IPS-18a (cell line): Measurements from ENCODE around the gene RDH16.
"Not testable (repeated sequence)": the region's sequence is repeated elsewhere in the genome, so short reads cannot be mapped to it uniquely, and the experiment has no call there.

Source experiments
- H3K27ac ChIP-seq: one replicate; pipeline ENCODE4 v1.5.1; 2013; ENCODE audit warnings: low read length
- H3K27me3 ChIP-seq: one replicate; pipeline ENCODE4 v1.6.1; 2013; ENCODE audit warnings: mild to moderate bottlenecking, low read length; ENCODE audit not compliant: control insufficient read depth, insufficient read depth
- H3K36me3 ChIP-seq: one replicate; pipeline ENCODE4 v1.6.1; 2013; ENCODE audit warnings: low read depth, low read length; ENCODE audit not compliant: control insufficient read depth
- H3K4me1 ChIP-seq: one replicate; pipeline ENCODE4 v1.6.1; 2013; ENCODE audit warnings: low read depth, low read length; ENCODE audit not compliant: control insufficient read depth
- H3K4me3 ChIP-seq: one replicate; pipeline ENCODE4 v1.5.1; 2013; ENCODE audit warnings: low read length
- H3K9ac ChIP-seq: one replicate; pipeline ENCODE4 v1.6.1; 2013; ENCODE audit warnings: mild to moderate bottlenecking, low read length, moderate library complexity
- H3K9me3 ChIP-seq: one replicate; pipeline ENCODE4 v1.6.1; 2013; ENCODE audit warnings: low read depth, low read length; ENCODE audit not compliant: control insufficient read depth

The RDH16 gene

DNA sequence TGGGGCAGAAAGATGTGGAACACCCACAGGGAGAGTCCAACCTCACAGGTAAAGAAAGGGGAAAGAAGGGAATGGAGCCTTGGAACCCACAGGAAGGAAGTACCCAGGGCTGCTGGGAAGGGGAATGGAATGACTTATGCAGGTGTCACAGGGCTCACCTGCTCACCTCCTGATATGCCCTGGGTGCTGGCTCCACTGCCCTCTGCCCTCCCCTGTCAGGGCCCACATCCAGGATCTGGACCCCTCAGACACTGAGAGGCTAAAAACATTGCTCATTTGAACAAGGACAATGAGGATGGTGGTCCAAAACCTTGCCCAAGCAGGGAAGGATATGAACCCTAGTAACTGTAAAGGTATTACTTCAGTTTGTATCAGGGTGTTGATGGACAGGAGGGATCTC, 29.6 kb upstream of the RDH16 start:
- H3K4me3 ChIP-seq, result no peak overlapping the region
- H3K36me3 ChIP-seq, result no peaks in the 10 kb centered on the region
- no peaks in the 10 kb centered on the region for H3K9me3 ChIP-seq
- no peak overlapping the region for H3K9ac ChIP-seq
- H3K27ac ChIP-seq, result no peak overlapping the region
- no peaks in the 10 kb centered on the region for H3K27me3 ChIP-seq
- H3K4me1 ChIP-seq, result peaks cover 8% of the 10 kb centered on the region

DNA sequence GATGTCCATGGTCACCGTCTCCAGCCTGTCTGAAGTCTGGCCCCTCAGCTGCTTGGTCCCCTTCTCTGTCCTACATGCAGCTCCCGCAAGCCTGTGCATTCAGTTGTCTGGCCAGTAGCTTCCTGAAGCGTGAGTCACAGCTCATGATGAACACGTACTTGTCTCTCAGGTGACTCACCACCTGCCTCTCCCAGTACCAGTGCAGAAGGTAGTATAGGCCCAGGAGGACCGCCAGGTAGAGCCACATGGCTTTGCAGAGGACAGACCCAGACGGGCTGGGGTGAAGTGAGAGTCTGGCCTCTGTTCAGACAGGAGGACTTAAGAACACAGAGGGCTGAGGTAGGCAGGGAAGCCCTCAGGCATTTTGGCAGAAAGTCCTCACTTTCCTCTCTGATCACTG, 28.3 kb upstream of the RDH16 start:
- H3K4me3 ChIP-seq, H3K27me3 ChIP-seq, H3K9ac ChIP-seq, H3K4me1 ChIP-seq, H3K36me3 ChIP-seq, H3K27ac ChIP-seq, H3K9me3 ChIP-seq: not testable (repeated sequence)

DNA sequence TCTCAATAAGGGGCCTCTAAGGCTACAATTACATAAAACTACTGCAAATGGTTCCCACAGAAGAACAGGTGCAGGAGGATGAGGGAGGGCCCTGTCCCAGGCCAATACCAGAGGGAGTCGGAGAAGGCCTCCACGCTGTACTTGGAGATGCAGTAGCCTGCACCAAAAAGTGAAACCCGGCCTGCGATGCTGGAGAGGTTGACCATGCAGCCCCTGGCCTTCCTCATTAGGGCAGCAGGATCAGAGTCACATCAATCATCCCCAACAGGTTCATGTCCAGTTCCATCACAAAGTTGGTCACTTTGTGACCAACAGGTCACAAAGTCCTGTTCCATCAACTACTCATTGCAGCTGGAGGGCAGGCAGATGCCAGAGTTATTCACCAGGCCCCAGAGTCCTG, 26.0 kb upstream of the RDH16 start:
- H3K9me3 ChIP-seq, result no peaks in the 10 kb centered on the region

DNA sequence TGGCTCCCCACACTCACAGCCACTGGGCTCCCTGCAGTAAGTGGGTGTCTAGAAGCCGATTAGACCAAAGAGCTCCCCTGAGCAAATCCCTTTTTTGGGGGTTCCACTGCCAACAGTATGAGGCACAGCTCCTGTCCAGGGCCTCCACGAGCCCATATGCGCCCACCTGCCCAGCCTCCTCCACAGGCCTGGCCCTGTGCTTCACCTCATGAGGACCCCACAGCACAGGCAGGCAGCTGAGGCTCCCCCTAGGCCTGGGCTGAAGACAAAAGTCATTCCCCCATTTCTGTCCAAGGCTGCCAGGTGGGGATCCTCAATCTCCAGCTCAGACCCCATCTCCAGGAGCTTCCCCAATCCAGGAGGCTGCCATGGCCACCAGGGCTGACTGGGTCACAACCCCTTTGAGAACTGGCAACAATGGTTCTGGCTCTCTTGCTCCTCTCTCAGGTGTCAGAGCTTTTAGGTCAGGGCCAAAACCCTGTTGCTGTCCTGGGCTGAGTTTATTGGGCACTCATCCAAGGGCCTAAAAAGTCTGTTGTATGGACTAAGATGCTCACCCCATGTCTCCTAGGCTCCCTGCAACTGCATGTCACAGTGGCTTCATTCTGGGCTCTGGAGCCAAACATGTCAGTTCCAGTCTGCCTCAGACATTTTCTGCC, 25.3 kb upstream of the RDH16 start:
- not testable (repeated sequence) for H3K9me3 ChIP-seq, H3K27ac ChIP-seq, H3K9ac ChIP-seq, H3K27me3 ChIP-seq, H3K36me3 ChIP-seq, H3K4me1 ChIP-seq, H3K4me3 ChIP-seq

More for the DNA sequence above, 26.0 kb upstream of the RDH16 start:
- H3K4me3 ChIP-seq, result no peak overlapping the region
- no peaks in the 10 kb centered on the region for H3K36me3 ChIP-seq
- no peaks in the 10 kb centered on the region for H3K27me3 ChIP-seq
- peaks cover 8% of the 10 kb centered on the region for H3K4me1 ChIP-seq
- H3K9ac ChIP-seq, result no peak overlapping the region
- H3K27ac ChIP-seq, result no peak overlapping the region

DNA sequence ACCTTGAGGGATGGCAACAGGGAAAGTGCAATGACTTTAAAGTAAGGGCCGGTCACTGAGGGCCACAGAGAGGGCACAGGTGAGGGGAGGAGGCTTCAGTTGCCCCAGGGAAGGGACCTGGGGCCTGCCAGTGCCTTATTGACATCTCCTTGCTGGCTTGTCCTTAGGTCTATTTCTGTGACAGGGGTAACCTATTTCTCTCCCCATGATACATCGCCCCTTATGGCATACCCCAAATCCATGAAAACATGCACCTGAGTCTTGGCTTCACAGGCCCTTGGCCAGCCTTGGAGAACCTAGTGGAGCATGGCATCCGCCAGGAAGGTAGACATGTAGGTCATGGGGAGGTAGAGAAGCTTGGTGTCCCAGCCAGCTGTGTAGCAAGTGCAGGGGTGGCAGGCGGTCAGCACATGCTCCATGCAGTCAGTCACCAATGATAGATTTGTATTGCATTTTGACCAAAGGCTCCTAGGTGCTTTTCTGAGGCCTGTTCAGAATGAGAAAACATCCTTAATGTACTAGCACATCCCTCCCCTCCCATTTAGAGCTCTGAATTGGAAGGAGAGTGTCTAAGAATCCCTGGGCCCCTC, 23.6 kb upstream of the RDH16 start:
- H3K9ac ChIP-seq, result no peak overlapping the region
- H3K36me3 ChIP-seq, result no peaks in the 10 kb centered on the region
- no peaks in the 10 kb centered on the region for H3K27me3 ChIP-seq
- H3K27ac ChIP-seq, result no peak overlapping the region
- H3K9me3 ChIP-seq, result no peaks in the 10 kb centered on the region
- no peaks in the 10 kb centered on the region for H3K4me1 ChIP-seq
- no peak overlapping the region for H3K4me3 ChIP-seq

DNA sequence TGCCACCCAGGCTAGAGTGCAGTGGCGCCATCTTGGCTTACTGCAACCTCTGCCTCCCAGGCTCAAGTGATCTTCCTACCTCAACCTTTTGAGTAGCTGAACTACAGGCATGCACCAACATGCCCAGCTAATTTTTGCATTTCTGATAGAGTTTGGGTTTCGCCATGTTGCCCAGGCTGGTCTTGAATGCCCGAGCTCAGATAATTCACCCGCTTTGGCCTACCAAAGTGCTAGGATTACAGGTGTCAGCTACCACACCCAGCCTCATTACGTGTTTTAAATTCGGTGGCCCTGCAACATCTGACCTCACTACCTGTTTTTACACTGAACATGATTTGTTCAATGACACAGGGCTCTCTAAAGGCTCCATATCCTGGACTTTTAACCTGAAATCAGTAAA, 22.9 kb upstream of the RDH16 start:
- Histone ChIP-seq H3K9ac (no peak overlapping the region), H3K36me3 (no peaks in the 10 kb centered on the region), H3K9me3 (no peaks in the 10 kb centered on the region), H3K27me3 (no peaks in the 10 kb centered on the region), H3K4me3 (no peak overlapping the region), H3K4me1 (no peaks in the 10 kb centered on the region), H3K27ac (no peak overlapping the region)

DNA sequence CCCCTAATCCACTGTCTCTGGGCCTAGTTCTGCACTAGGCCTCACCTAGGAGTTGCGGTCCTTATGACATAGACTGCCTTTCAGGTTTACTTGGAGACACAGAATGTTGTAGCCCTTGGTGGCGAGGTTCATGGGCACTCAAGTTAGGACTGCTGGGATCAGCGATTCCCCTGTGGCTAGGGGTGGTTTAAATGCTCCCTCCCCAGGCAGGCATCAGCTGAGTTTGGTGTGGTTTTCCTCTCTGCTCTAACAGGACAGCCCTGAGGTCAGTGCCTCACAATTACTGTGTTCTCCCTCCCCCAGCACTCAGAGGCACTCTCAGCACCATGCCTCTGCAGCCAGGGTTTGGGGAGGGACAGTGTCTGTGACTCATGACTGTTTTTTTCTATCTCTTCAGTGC, 22.2 kb upstream of the RDH16 start:
- Histone ChIP-seq H3K27me3 (no peaks in the 10 kb centered on the region), H3K4me1 (no peaks in the 10 kb centered on the region), H3K4me3 (no peak overlapping the region), H3K27ac (no peak overlapping the region), H3K36me3 (no peaks in the 10 kb centered on the region), H3K9me3 (no peaks in the 10 kb centered on the region), H3K9ac (no peak overlapping the region)

DNA sequence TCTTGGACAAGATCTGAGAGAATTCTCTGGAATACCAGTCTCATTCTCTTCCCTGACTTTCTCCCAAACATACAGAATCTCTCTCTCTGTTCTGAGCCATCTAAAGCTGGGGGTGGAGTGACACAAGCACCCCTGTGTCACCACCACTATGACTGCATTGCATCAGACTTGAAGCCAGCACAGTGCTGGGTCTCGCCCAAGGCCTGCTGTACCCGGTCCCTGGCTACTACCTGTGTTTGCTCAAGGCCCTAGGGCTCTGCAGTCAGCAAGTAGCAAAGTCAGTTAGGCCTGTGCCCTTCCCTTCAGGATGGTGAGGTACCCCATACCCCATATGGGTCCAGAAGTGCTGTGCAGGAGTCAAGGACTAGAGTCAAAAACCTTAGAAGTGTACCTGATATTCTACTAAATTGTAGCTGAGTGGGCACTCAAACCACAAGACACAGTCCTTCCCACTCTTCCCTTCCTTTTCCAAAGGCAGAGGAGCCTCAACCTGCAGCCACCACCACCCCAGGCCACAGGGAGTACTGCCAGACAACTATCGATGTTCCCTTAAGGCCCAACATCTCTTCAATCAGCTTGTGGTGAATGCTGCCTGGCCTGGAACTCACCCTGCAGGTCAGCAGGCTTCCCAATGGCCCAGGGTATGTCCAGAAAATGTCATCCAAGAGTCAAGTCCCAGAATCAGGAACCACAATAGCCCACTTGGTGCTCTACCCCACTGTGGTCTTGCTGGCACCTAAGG, 21.2 kb upstream of the RDH16 start:
- H3K9ac ChIP-seq, result no peak overlapping the region
- H3K4me1 ChIP-seq, result no peaks in the 10 kb centered on the region

DNA sequence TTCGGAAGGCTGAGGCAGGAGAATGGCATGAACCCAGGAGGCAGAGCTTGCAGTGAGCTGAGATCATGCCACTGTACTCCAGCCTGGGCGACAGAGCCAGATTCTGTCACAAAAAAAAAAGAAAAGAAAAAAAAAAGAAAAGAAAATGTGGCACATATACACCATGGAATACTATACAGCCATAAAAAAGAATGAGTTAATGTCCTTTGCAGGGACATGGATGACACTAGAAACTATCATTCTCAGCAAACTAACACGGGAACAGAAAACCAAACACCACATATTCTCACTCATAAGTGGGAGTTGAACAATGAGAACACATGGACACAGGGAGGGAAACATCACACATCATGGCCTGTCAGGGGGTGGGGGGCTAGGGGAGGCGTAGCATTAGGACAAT, 20.0 kb upstream of the RDH16 start:
- H3K4me3 ChIP-seq, H3K27ac ChIP-seq, H3K9ac ChIP-seq: not testable (repeated sequence)

More for the DNA sequence above, 21.2 kb upstream of the RDH16 start:
- Histone ChIP-seq H3K36me3 (no peaks in the 10 kb centered on the region), H3K27ac (no peak overlapping the region), H3K4me3 (no peak overlapping the region), H3K27me3 (no peaks in the 10 kb centered on the region), H3K9me3 (no peaks in the 10 kb centered on the region)

DNA sequence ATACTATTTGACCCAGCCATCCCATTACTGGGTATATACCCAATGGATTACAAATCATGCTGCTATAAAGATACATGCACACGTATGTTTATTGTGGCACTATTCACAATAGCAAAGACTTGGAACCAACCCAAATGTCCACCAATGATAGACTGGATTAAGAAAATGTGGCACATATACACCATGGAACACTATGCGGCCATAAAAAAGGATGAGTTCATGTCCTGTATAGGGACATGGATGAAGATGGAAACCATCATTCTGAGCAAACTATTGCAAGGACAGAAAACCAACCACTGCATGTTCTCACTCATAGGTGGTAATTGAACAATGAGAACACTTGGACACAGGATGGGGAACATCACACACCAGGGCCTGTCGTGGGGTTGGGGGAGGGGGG, 16.8 kb upstream of the RDH16 start:
- H3K9me3 ChIP-seq, H3K4me3 ChIP-seq, H3K36me3 ChIP-seq, H3K27me3 ChIP-seq, H3K27ac ChIP-seq, H3K4me1 ChIP-seq, H3K9ac ChIP-seq: not testable (repeated sequence)

More for the DNA sequence above, 20.0 kb upstream of the RDH16 start:
- not testable (repeated sequence) for H3K27me3 ChIP-seq, H3K4me1 ChIP-seq, H3K9me3 ChIP-seq, H3K36me3 ChIP-seq

DNA sequence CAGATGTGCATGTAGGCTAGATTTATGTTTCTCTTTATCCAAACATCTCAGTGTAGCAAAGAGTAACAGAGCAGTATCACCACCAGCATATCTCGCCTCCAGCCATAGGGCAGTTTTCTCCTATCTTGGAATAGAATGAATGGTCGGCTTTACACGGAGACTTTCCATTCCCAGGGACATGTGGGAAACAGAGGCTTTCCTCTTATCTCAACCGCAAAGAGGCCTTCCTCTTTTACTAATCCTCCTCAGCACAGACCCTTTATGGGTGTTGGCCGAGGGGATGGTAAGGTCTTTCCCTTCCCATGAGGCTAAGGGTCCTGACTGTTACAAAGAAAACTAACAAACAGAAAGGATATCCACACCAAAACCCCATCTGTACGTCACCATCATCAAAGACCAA, 11.5 kb upstream of the RDH16 start:
- not testable (repeated sequence) for H3K4me1 ChIP-seq, H3K27ac ChIP-seq, H3K27me3 ChIP-seq, H3K36me3 ChIP-seq, H3K9me3 ChIP-seq, H3K4me3 ChIP-seq, H3K9ac ChIP-seq
